Measurements from ENCODE around the gene SLC41A1.

- TF ChIP-seq CTCF (IDR thresholded peaks at IDR 0.05) (no peak), ZFX (IDR thresholded peaks at IDR 0.05; ENCODE audit: borderline replicate concordance) (no peak)
Measured at GRCh38 chr1:205809942-205810345, 3.1 kb downstream of the SLC41A1 start.

Data from 22Rv1 (cell line).